OCI-LY1 (cell line): ENCODE results near the gene TRPM3.

ENCODE experiments used
- H2AFZ ChIP-seq: fragments of 200-600 bp; sonication (generic), shearing (Covaris generic); 2 replicates; pipeline ENCODE4 v1.6.0; 2014; ENCODE audit warnings: antibody characterized with exemption, mild to moderate bottlenecking, low read length
- H3F3A ChIP-seq: fragments of 200-600 bp; sonication (generic), shearing (Covaris generic); 2 replicates; pipeline ENCODE4 v1.6.0; 2014; ENCODE audit warnings: mild to moderate bottlenecking, antibody characterized with exemption, low read length, moderate library complexity; ENCODE audit not compliant: insufficient read depth
- H3K27ac ChIP-seq: fragments of 200-600 bp; sonication (generic); 2 replicates; pipeline ENCODE4 v1.5.1; 2014; ENCODE audit warnings: low read length, mixed run types, mild to moderate bottlenecking, low read depth; ENCODE audit not compliant: poor library complexity, severe bottlenecking
- H3K27me3 ChIP-seq: fragments of 200-600 bp; sonication (generic); 2 replicates; pipeline ENCODE4 v1.6.0; 2014; ENCODE audit warnings: antibody characterized with exemption, mild to moderate bottlenecking, low read length, moderate library complexity; ENCODE audit not compliant: insufficient read depth
- H3K36me3 ChIP-seq: fragments of 200-600 bp; sonication (generic); 2 replicates; pipeline ENCODE4 v1.6.1; 2014; ENCODE audit warnings: mild to moderate bottlenecking, antibody characterized with exemption, low read length, moderate library complexity, mixed read lengths; ENCODE audit not compliant: insufficient read depth
- H3K4me1 ChIP-seq: fragments of 200-600 bp; sonication (generic); 2 replicates; pipeline ENCODE4 v1.5.1; 2014; ENCODE audit warnings: mild to moderate bottlenecking, low read length, moderate library complexity; ENCODE audit not compliant: insufficient read depth, severe bottlenecking
- H3K4me2 ChIP-seq: fragments of 200-600 bp; sonication (generic), shearing (Covaris generic); 2 replicates; pipeline ENCODE4 v1.6.1; 2014; ENCODE audit warnings: low read length
- H3K4me3 ChIP-seq: fragments of 200-600 bp; sonication (generic); 2 replicates; pipeline ENCODE4 v1.5.1; 2014; ENCODE audit warnings: low read length, low read depth, mild to moderate bottlenecking, mixed read lengths; ENCODE audit not compliant: poor library complexity, severe bottlenecking
- H3K79me2 ChIP-seq: fragments of 200-600 bp; shearing (Covaris generic); 2 replicates; pipeline ENCODE4 v1.6.1; 2016; ENCODE audit warnings: mixed run types, low read length, mixed read lengths; ENCODE audit not compliant: insufficient read depth
- H3K9ac ChIP-seq: fragments of 200-600 bp; sonication (generic), shearing (Covaris generic); 2 replicates; pipeline ENCODE4 v1.6.1; 2014; ENCODE audit warnings: mild to moderate bottlenecking, low read length, mixed read lengths
- H3K9me2 ChIP-seq: fragments of 200-600 bp; sonication (generic), shearing (Covaris generic); 2 replicates; pipeline ENCODE4 v1.6.1; 2014; ENCODE audit warnings: low read depth, mild to moderate bottlenecking, low read length, mixed read lengths
- H3K9me3 ChIP-seq: fragments of 200-600 bp; shearing (Covaris generic); 2 replicates; pipeline ENCODE4 v1.6.1; 2014; ENCODE audit warnings: low read length, mixed read lengths
- H4K20me1 ChIP-seq: fragments of 200-600 bp; sonication (generic), shearing (Covaris generic); 2 replicates; pipeline ENCODE4 v1.6.0; 2016; ENCODE audit warnings: mild to moderate bottlenecking, low read length; ENCODE audit not compliant: insufficient read depth
- EZH2 ChIP-seq: fragments of 200-600 bp; sonication (generic), shearing (Covaris generic); IDR thresholded peaks from 2 replicates; pipeline ENCODE4 v1.8.0; 2017; ENCODE audit warnings: borderline replicate concordance, mixed run types, mild to moderate bottlenecking, antibody characterized with exemption, low read length, moderate library complexity, mixed read lengths
- TF ChIP-seq, protein P1 (sequence below): fragments of 200-600 bp; sonication (generic), shearing (Covaris generic); IDR thresholded peaks from 2 replicates; pipeline ENCODE4 v1.5.1; 2017; ENCODE audit warnings: mild to moderate bottlenecking, antibody characterized with exemption, low read length, moderate library complexity, mixed read lengths

The TRPM3 gene

DNA sequence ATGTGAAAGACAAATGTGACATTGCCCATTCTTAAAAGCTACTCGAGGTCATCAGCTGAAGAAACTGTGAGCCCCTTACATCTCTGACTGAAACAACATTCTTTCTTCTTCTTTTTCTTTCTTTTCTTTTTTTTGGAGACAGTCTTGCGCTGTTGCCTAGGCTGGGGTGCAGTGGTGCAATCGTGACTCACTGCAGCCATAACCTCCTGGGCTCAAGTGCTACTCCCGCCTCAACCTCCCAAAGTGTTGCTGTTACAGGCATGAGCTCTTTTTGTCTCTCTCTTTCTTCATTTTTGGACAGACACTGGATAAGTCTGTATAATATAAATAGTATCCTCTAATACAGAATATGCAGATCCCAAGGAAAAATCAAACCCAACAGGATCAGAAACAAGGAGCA, 443.3 kb downstream of the TRPM3 start:
- H3K9ac ChIP-seq = no peak overlapping the region
- H2AFZ ChIP-seq = no peak overlapping the region
- H3K4me2 ChIP-seq = no peak overlapping the region
- H3K9me2 ChIP-seq = no peaks in the 10 kb centered on the region
- no peaks in the 10 kb centered on the region for H4K20me1 ChIP-seq
- no peaks in the 10 kb centered on the region for H3K36me3 ChIP-seq
- no peaks in the 10 kb centered on the region for H3K27me3 ChIP-seq
- H3K79me2 ChIP-seq = no peaks in the 10 kb centered on the region
- H3K9me3 ChIP-seq = no peaks in the 10 kb centered on the region
- TF ChIP-seq, protein P1, sequence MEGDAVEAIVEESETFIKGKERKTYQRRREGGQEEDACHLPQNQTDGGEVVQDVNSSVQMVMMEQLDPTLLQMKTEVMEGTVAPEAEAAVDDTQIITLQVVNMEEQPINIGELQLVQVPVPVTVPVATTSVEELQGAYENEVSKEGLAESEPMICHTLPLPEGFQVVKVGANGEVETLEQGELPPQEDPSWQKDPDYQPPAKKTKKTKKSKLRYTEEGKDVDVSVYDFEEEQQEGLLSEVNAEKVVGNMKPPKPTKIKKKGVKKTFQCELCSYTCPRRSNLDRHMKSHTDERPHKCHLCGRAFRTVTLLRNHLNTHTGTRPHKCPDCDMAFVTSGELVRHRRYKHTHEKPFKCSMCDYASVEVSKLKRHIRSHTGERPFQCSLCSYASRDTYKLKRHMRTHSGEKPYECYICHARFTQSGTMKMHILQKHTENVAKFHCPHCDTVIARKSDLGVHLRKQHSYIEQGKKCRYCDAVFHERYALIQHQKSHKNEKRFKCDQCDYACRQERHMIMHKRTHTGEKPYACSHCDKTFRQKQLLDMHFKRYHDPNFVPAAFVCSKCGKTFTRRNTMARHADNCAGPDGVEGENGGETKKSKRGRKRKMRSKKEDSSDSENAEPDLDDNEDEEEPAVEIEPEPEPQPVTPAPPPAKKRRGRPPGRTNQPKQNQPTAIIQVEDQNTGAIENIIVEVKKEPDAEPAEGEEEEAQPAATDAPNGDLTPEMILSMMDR = no peak
- no peak for TF ChIP-seq EZH2
- no peaks in the 10 kb centered on the region for H3K4me1 ChIP-seq
- H3K4me3 ChIP-seq = no peak overlapping the region
- no peak overlapping the region for H3K27ac ChIP-seq
- no peaks in the 10 kb centered on the region for H3F3A ChIP-seq

DNA sequence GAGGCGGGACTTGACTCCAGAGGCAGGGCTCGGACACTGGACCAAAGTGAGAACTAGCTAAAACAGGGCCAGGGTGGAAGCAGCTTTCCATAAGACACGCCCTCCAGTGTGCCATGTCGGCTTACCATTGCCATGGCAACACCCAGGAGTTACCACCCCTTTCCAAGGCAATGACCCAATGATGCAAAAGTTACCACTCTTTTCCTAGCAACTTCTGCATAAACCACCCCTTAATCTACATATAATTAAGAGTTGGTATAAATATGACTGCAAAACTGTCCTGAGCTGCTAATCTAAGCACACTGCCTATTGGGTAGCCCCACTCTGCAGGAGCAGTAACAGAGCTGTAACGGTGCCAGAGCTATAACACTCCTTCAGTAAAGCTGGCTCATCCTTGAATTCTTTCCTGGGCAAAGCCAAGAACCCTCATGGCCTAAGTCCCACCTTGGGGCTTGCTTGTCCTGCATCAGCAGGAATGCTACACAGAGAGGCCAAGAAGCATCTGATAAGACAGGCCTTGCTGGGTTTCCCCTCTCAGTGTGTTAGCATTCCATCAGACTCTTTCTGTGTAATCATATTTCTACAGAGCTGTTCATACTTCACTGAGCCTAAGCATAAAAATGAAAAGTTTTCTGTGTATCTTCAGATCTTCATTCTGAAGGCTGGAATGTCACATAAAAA, 444.2 kb downstream of the TRPM3 start:
- Histone ChIP-seq H3K79me2 (no peaks in the 10 kb centered on the region), H3K9ac (no peak overlapping the region), H3K4me3 (no peak overlapping the region), H3K27ac (no peak overlapping the region), H3K9me3 (no peaks in the 10 kb centered on the region), H3K36me3 (no peaks in the 10 kb centered on the region), H3K9me2 (no peaks in the 10 kb centered on the region), H3K4me1 (no peaks in the 10 kb centered on the region), H3F3A (no peaks in the 10 kb centered on the region), H3K27me3 (no peaks in the 10 kb centered on the region), H2AFZ (no peak overlapping the region), H3K4me2 (no peak overlapping the region), H4K20me1 (no peaks in the 10 kb centered on the region)
- TF ChIP-seq, protein P1 = no peak
- TF ChIP-seq EZH2 = no peak

DNA sequence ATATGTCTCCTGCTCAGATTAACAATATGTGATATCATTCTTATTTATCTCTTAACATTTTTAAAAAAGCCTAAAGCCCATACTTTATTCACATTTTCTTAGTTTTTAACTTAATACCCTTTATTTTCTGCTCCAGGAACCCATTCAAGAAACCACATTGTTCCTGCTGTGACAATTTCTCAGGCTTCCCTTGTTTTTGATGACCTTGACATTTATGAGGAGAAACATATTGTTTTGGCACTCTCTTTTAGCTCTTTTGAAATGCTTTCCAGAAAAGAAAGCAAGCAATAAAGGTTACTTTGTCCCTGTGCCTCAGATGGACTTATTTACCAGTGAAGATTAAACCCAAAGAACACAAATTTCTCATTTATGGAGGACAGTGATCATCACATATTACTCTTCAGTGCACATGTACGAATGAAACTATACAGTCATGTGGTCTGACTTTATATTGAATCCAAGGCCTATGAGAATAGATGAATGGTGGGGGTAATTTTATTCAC, 445.5 kb downstream of the TRPM3 start:
- H3K27ac ChIP-seq = no peak overlapping the region
- no peaks in the 10 kb centered on the region for H3K9me3 ChIP-seq
- H3F3A ChIP-seq = no peaks in the 10 kb centered on the region
- H3K4me1 ChIP-seq = no peaks in the 10 kb centered on the region
- TF ChIP-seq EZH2 = no peak
- TF ChIP-seq, protein P1 = no peak
- H3K27me3 ChIP-seq = no peaks in the 10 kb centered on the region
- H3K4me3 ChIP-seq = no peak overlapping the region
- H3K79me2 ChIP-seq = no peaks in the 10 kb centered on the region
- no peaks in the 10 kb centered on the region for H3K9me2 ChIP-seq
- no peak overlapping the region for H3K9ac ChIP-seq
- H3K4me2 ChIP-seq = no peak overlapping the region
- H4K20me1 ChIP-seq = no peaks in the 10 kb centered on the region
- no peak overlapping the region for H2AFZ ChIP-seq
- no peaks in the 10 kb centered on the region for H3K36me3 ChIP-seq
